IPS DF 6.9 (cell line): ENCODE results near the gene RAP2C.
A peak's percentile ranks its signal among the peaks of the same experiment; 100 is the strongest.

ENCODE experiments used
- DNase-seq: peaks from one replicate; pipeline ENCODE4 v3.0.0-alpha.2; 2013; ENCODE audit warnings: low read depth, low spot score
- H3K27ac ChIP-seq: one replicate; pipeline ENCODE4 v1.5.1; 2013; ENCODE audit warnings: low read length, control low read depth
- H3K27me3 ChIP-seq: 2 replicates; pipeline ENCODE4 v1.6.1; 2013; ENCODE audit warnings: mild to moderate bottlenecking, low read length; ENCODE audit not compliant: control insufficient read depth, insufficient read depth
- H3K36me3 ChIP-seq: 2 replicates; pipeline ENCODE4 v1.6.1; 2013; ENCODE audit warnings: low read length; ENCODE audit not compliant: control insufficient read depth, insufficient read depth
- H3K4me1 ChIP-seq: 2 replicates; pipeline ENCODE4 v1.6.1; 2013; ENCODE audit warnings: low read length; ENCODE audit not compliant: control insufficient read depth, insufficient read depth
- H3K4me3 ChIP-seq: 2 replicates; pipeline ENCODE4 v1.5.1; 2013; ENCODE audit warnings: mild to moderate bottlenecking, low read length
- H3K9me3 ChIP-seq: 2 replicates; pipeline ENCODE4 v1.6.1; 2013; ENCODE audit warnings: low read length, inconsistent platforms; ENCODE audit not compliant: control insufficient read depth, insufficient read depth
- WGBS: extraction: QIAGEN DNeasy Blood & Tissue Kit; methylation state at CpG from one replicate; pipeline ENCODE4 v1.1.7; 2013; ENCODE audit warnings: mixed read lengths, missing lambda C conversion rate; ENCODE audit not compliant: insufficient read length, insufficient coverage; 5-methylcytosine and 5-hydroxymethylcytosine counted together

RAP2C gene

DNA sequence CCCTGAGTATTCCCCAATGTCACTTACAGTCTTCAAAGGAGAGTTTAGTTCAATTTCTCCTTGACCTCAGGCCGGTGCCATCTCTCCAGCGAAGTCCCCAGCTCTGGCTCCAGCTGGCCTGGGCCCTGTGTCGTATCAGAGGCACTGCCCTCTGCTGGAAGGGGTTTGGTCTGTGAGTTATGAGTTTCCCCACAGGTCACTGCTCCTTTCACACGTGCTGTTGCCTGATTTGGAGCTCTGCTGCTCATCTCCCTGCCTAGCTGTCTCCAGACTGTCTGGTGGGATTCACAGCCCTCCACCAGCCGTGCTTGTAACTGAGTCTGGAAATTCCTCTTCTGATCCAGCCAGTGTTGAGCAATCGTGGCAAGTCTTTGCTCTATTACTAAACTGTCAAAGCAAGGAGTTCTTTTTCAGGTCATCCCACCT lies at the start of gene RAP2C:
TSS of gene RAP2C (minus strand) at position 105 of the 426 bp plus-strand sequence. CDS start 2,179 bp downstream, outside the sequence.
- no peak within 1 kb of the TSS for H3K27ac ChIP-seq
- H3K4me1 ChIP-seq: no peaks in the 10 kb centered on the region
- no peaks in the 10 kb centered on the region for H3K36me3 ChIP-seq
- H3K9me3 ChIP-seq: no peaks in the 10 kb centered on the region
- no CpG with 5 or more reads among the region's 6 CpGs for WGBS
- H3K4me3 ChIP-seq: peak within 1 kb of the TSS; percentile 57; the same call in 1 of the 2 replicates
- H3K27me3 ChIP-seq: no peaks in the 10 kb centered on the region
- no peak for DNase-seq

DNA sequence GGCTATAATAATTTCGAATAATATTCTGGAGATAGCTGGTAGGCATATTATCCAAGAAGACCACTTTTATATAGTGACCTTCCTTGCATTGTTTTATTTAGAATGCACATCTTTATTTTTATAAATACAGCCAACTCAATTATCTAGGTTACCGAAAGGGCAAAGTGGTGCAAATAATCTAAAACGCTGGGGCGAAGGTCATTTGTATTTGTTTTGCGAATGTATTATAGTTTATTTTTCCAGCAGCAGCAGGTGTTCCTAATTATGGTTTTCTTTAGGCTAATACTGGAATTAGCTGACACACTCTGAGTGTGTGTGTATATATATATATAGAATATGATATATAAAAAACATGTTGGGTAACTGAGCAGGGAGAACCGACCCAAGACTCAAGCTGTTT lies 48.1 kb upstream of the RAP2C start:
- Histone ChIP-seq H3K27ac (no peak overlapping the region), H3K4me1 (no peaks in the 10 kb centered on the region), H3K9me3 (no peaks in the 10 kb centered on the region), H3K27me3 (no peaks in the 10 kb centered on the region), H3K36me3 (no peaks in the 10 kb centered on the region), H3K4me3 (no peak overlapping the region)
- no CpG with 5 or more reads among the region's 6 CpGs for WGBS
- DNase-seq: no peak

DNA sequence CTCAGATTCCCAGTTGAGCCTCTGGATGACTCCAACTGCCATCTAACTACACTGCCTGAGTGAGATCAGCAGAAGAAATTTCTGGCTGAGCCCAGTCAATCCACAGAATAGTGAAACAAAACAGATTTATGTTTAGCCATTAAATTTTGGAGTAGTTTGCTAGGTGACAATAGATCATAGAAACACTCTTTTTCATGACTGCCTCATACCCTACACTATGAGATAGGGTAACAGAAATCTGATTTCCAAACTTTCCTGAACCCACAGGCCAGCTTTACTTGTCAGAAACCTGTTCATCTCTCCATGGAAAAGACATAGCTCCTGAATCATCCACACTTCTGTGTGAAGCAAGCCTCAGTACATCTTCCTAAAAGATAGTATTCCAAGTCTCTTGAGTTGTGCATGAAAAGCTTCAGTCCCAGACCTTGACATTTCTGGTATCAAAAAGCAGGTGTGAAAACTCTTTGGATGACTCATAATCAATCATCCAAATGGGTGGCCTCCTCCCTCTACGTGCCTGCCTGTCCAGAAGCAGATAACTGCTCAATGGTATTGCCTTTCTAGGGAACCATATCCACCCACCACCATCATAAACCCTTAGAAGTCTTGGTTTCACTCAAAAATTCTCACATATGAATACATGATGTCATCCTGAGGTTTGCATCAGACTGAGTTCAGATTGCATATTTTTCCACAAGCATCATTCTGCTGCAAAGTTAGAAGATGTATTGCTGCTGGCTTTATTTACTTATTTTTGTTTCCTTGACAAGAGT lies 47.5 kb upstream of the RAP2C start:
- Histone ChIP-seq H3K27ac (no peak overlapping the region), H3K27me3 (no peaks in the 10 kb centered on the region), H3K9me3 (no peaks in the 10 kb centered on the region), H3K36me3 (no peaks in the 10 kb centered on the region), H3K4me3 (no peak overlapping the region), H3K4me1 (no peaks in the 10 kb centered on the region)
- no peak for DNase-seq
- no CpG with 5 or more reads among the region's 1 CpG for WGBS

DNA sequence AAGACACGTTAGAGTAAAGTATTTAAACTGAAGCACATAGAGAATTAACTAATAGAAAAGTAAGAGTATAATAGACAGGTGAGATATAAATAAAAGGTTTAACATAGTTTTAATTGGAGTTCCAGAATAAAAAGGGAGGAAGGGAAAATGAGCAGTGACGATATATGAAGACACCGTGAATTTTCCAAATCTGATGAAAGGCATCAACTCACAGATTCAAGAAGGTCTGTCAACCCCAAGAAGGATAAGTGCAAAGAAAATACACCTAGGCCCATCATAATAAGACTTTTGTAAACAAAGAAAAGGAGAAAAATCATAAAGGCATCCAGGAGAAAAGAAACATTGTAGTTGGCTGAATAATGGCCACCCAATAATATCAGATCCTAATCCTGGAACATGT lies 43.9 kb upstream of the RAP2C start:
- Histone ChIP-seq H3K27ac (no peak overlapping the region), H3K4me1 (no peaks in the 10 kb centered on the region), H3K4me3 (no peak overlapping the region), H3K27me3 (no peaks in the 10 kb centered on the region), H3K9me3 (no peaks in the 10 kb centered on the region), H3K36me3 (no peaks in the 10 kb centered on the region)
- no peak for DNase-seq
- no CpG with 5 or more reads among the region's 3 CpGs for WGBS

DNA sequence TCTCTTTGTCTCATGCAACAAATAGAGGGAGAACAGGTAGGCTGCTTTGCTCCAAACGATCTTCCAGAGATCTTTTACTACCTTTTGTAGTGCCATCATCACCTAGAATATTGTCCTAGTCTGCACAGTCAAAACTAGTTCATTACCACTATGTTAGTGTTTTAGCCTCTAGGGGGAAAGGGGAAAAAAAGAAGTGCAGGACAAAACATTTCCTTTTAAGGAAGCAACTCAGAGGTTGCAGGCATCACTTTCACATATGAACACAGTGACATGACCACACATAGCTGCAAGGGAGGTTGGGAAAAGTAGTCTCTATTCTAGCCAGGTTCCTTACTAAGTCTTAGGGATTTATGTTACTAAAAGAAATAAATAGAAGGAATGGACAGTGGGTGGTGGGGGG lies 39.3 kb upstream of the RAP2C start:
- Histone ChIP-seq H3K27me3 (no peaks in the 10 kb centered on the region), H3K9me3 (no peaks in the 10 kb centered on the region), H3K36me3 (no peaks in the 10 kb centered on the region), H3K4me3 (no peak overlapping the region), H3K27ac (no peak overlapping the region), H3K4me1 (no peaks in the 10 kb centered on the region)
- WGBS: no CpG with 5 or more reads among the region's 1 CpG
- no peak for DNase-seq

DNA sequence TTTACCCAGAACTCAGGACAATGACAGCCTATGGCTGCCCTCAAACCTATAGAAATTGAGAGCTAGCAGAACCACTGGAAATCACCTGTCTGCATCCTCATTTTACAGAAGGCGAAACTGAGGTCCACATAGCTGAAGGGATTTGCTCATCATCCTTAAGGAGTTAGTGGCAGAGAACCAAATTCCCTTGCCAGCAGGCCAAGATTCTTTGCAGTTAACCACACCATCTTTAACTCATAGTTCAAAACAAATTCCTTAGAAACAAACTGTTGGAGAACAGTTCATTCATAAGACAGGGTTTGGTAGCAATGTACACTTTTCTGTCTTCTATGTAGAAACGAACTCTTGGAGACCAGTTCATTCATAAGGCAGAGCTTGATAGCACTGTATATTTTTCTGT lies 37.9 kb upstream of the RAP2C start:
- H3K27ac ChIP-seq: no peak overlapping the region
- H3K27me3 ChIP-seq: no peaks in the 10 kb centered on the region
- no peaks in the 10 kb centered on the region for H3K9me3 ChIP-seq
- no CpG with 5 or more reads among the region's 2 CpGs for WGBS
- no peaks in the 10 kb centered on the region for H3K4me1 ChIP-seq
- DNase-seq: no peak
- H3K4me3 ChIP-seq: no peak overlapping the region
- H3K36me3 ChIP-seq: no peaks in the 10 kb centered on the region

DNA sequence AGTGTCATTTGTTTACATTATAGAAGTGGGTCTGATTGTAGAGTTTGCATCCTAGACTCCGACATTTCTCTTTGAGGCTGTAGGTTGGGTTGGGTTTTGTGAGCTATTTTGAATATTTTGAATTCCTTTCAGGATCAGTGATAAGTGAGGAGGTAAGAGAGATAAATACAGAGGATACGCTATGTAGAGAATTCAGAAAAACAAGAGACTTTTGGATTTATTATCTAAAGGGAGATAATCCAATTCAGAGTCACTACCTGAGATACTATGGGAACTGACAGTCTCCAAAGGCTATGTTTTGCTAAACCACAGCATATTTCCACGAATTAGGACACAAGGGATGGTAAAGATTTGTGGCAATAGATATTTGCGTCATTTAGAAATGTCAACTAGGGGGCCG lies 16.9 kb upstream of the RAP2C start:
- Histone ChIP-seq H3K4me1 (no peaks in the 10 kb centered on the region), H3K27ac (no peak overlapping the region), H3K4me3 (no peak overlapping the region), H3K27me3 (no peaks in the 10 kb centered on the region), H3K36me3 (no peaks in the 10 kb centered on the region), H3K9me3 (no peaks in the 10 kb centered on the region)
- WGBS: no CpG with 5 or more reads among the region's 5 CpGs
- DNase-seq: no peak

DNA sequence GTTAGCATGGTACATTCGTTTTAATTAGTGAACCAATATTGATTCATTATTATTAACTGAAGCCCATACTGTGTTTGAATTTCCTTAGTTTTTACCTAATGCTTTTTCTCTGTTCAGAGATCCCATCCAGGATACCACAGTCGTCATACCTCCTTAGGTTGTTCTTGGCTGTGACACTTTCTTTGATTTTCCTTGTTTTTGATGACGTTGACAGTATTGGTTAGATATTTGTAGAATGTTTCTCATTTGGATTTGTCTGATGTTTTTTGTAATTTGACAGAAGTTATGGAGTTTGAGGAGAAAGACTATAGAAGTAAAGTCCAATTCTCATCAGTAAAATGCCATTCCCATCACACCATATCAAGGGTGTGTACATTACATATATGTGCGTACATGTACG lies 16.2 kb upstream of the RAP2C start:
- H3K4me3 ChIP-seq: no peak overlapping the region
- H3K27me3 ChIP-seq: no peaks in the 10 kb centered on the region
- no peak overlapping the region for H3K27ac ChIP-seq

DNA sequence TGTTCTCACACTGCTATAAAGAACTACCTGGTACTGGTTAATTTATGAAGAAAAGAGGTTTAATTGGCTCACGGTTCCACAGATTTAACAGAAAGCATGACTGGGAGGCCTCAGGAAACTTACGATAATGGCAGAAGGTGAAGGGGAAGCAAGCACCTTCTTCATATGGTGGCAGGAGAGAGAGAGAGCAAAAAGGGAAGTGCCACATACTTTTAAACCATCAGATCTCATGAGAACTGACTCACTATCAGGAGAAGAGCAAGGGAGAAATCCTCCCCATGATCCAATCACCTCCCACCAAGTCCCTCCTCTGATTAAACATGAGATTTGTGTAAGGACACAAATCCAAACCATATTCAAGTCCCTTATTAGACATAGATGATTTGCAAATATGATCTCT lies 12.3 kb upstream of the RAP2C start:
- H3K4me3 ChIP-seq: no peak overlapping the region
- no peak for DNase-seq
- H3K9me3 ChIP-seq: no peaks in the 10 kb centered on the region
- WGBS: no CpG with 5 or more reads among the region's 2 CpGs
- H3K27ac ChIP-seq: no peak overlapping the region
- no peaks in the 10 kb centered on the region for H3K27me3 ChIP-seq
- no peaks in the 10 kb centered on the region for H3K4me1 ChIP-seq
- H3K36me3 ChIP-seq: no peaks in the 10 kb centered on the region

More for the DNA sequence above, 16.2 kb upstream of the RAP2C start:
- no CpG with 5 or more reads among the region's 5 CpGs for WGBS
- H3K4me1 ChIP-seq: no peaks in the 10 kb centered on the region
- H3K36me3 ChIP-seq: no peaks in the 10 kb centered on the region
- no peak for DNase-seq
- H3K9me3 ChIP-seq: no peaks in the 10 kb centered on the region

DNA sequence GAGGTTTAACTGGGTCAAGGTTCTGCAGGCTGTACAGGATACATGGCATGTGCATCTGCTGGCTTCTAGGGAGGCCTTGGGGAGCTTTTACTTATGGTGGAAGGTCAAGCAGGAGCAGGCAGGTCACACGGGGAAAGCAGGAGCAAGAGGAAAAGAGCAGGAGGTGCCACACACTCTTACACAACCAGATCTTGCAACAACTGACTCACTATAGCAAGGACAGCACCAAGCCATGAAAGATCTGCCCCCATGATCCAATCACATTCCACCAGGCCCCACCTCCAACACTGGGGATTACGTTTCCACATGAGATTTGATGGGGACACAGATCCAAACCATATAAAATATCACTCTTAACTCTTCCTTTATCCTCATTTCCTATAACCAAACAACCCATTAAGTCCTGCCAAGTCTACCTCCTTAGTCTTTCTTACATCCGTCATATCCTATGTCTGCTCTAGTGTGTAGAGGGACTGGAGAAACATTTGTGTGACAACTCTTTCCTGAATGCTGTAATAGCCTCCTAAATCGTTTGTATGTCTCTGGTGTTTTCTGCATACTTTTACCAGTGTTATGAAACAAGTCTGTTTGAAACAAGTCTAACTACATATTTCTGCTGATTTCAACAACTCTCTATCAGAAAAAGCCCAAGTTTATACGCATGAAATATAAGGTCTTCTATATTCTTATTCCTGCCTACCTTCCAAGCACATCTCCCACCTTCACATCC lies 8.3 kb upstream of the RAP2C start:
- Histone ChIP-seq H3K9me3 (no peaks in the 10 kb centered on the region), H3K4me3 (no peak overlapping the region), H3K4me1 (no peaks in the 10 kb centered on the region), H3K27me3 (no peaks in the 10 kb centered on the region), H3K27ac (no peak overlapping the region), H3K36me3 (no peaks in the 10 kb centered on the region)
- DNase-seq: no peak
- 100% methylated on average over 1 of the region's 5 CpGs for WGBS
